MM.1S (cell line): ENCODE data around the gene GFPT2.

Source experiments
- DNase-seq: peaks from one replicate; pipeline ENCODE4 v3.0.0-alpha.2; 2015
- H2AFZ ChIP-seq: fragments of 300-600 bp; sonication (generic); 2 replicates; pipeline ENCODE4 v1.6.0; 2016; ENCODE audit warnings: antibody characterized with exemption, low read length
- H3F3A ChIP-seq: fragments of 300-600 bp; sonication (generic); 2 replicates; pipeline ENCODE4 v1.6.1; 2016; ENCODE audit warnings: mild to moderate bottlenecking, antibody characterized with exemption, low read length, moderate library complexity, mixed read lengths; ENCODE audit not compliant: insufficient read depth
- H3K27ac ChIP-seq: fragments of 300-600 bp; sonication (generic); 2 replicates; pipeline ENCODE4 v1.5.1; 2016; ENCODE audit warnings: mild to moderate bottlenecking, low read length
- H3K27me3 ChIP-seq: fragments of 300-600 bp; sonication (generic); replicated peaks from 2 replicates; pipeline ENCODE4 v1.6.0; 2016; ENCODE audit warnings: low read length; ENCODE audit not compliant: insufficient read depth
- H3K36me3 ChIP-seq: fragments of 300-600 bp; sonication (generic); replicated peaks from 2 replicates; pipeline ENCODE4 v1.6.1; 2016; ENCODE audit warnings: mild to moderate bottlenecking, low read length, mixed read lengths; ENCODE audit not compliant: insufficient read depth
- H3K4me1 ChIP-seq: fragments of 300-600 bp; sonication (generic); 2 replicates; pipeline ENCODE4 v1.6.1; 2016; ENCODE audit warnings: low read length, mixed read lengths
- H3K4me2 ChIP-seq: fragments of 300-600 bp; sonication (generic); 2 replicates; pipeline ENCODE4 v1.6.0; 2016; ENCODE audit warnings: low read depth, low read length
- H3K4me3 ChIP-seq: fragments of 300-600 bp; sonication (generic); 2 replicates; pipeline ENCODE4 v1.5.1; 2016; ENCODE audit warnings: low read length, mixed read lengths
- H3K79me2 ChIP-seq: fragments of 300-600 bp; sonication (generic); 2 replicates; pipeline ENCODE4 v1.6.1; 2016; ENCODE audit warnings: mixed run types, low read length, mixed read lengths
- H3K9ac ChIP-seq: fragments of 300-600 bp; sonication (generic); 2 replicates; pipeline ENCODE4 v1.6.1; 2016; ENCODE audit warnings: low read length, mixed read lengths
- H3K9me2 ChIP-seq: fragments of 300-600 bp; sonication (generic); replicated peaks from 2 replicates; pipeline ENCODE4 v1.6.1; 2016; ENCODE audit warnings: mild to moderate bottlenecking, low read length, mixed read lengths; ENCODE audit not compliant: insufficient read depth
- H3K9me3 ChIP-seq: fragments of 300-600 bp; sonication (generic); replicated peaks from 2 replicates; pipeline ENCODE4 v1.6.1; 2016; ENCODE audit warnings: mild to moderate bottlenecking, low read length, mixed read lengths; ENCODE audit not compliant: insufficient read depth
- H4K20me1 ChIP-seq: fragments of 300-600 bp; sonication (generic); 2 replicates; pipeline ENCODE4 v1.6.1; 2016; ENCODE audit warnings: mild to moderate bottlenecking, low read length, moderate library complexity, mixed read lengths; ENCODE audit not compliant: insufficient read depth
- CTCF ChIP-seq: fragments of 300-600 bp; sonication (generic); IDR thresholded peaks from 2 replicates; pipeline ENCODE4 v1.5.1; 2016; ENCODE audit warnings: antibody characterized with exemption, low read length, mixed read lengths
- EZH2 ChIP-seq: fragments of 300-600 bp; sonication (generic); optimal IDR thresholded peaks from 2 replicates; pipeline ENCODE3; 2017; ENCODE audit warnings: low read depth, mild to moderate bottlenecking, antibody characterized with exemption, low read length, mixed read lengths
- EZH2phosphoT487 ChIP-seq: fragments of 300-600 bp; sonication (generic); IDR thresholded peaks from 2 replicates; pipeline ENCODE4 v1.6.1; 2018; ENCODE audit warnings: antibody characterized with exemption, low read length

Gene GFPT2

GRCh38 chr5:180366326-180366725 is 13.2 kb upstream of the GFPT2 start:
- Histone ChIP-seq H3K9ac (no peak overlapping the region), H3F3A (no peaks in the 10 kb centered on the region), H3K4me3 (no peak overlapping the region), H2AFZ (no peak overlapping the region), H3K27ac (no peak overlapping the region), H3K4me2 (no peak overlapping the region), H4K20me1 (no peaks in the 10 kb centered on the region), H3K4me1 (no peaks in the 10 kb centered on the region), H3K36me3 (no peaks in the 10 kb centered on the region), H3K27me3 (peaks cover 15% of the 10 kb centered on the region), H3K9me2 (no peaks in the 10 kb centered on the region), H3K79me2 (no peaks in the 10 kb centered on the region), H3K9me3 (no peaks in the 10 kb centered on the region)
- no peak for DNase-seq
- TF ChIP-seq EZH2phosphoT487 (no peak), EZH2 (no peak), CTCF (no peak)

GRCh38 chr5:180365829-180366228 is 12.7 kb upstream of the GFPT2 start:
- peaks cover 15% of the 10 kb centered on the region for H3K27me3 ChIP-seq
- no peaks in the 10 kb centered on the region for H3K4me1 ChIP-seq
- no peak overlapping the region for H2AFZ ChIP-seq
- TF ChIP-seq EZH2 (no peak), EZH2phosphoT487 (no peak), CTCF (no peak)
- H3K9me2 ChIP-seq: no peaks in the 10 kb centered on the region
- H3K79me2 ChIP-seq: no peaks in the 10 kb centered on the region
- no peak overlapping the region for H3K9ac ChIP-seq
- H4K20me1 ChIP-seq: no peaks in the 10 kb centered on the region
- H3K4me3 ChIP-seq: no peak overlapping the region
- no peaks in the 10 kb centered on the region for H3K36me3 ChIP-seq
- no peak overlapping the region for H3K4me2 ChIP-seq
- DNase-seq: no peak
- H3K9me3 ChIP-seq: no peaks in the 10 kb centered on the region
- no peak overlapping the region for H3K27ac ChIP-seq
- H3F3A ChIP-seq: no peaks in the 10 kb centered on the region

GRCh38 chr5:180364306-180364856 is 11.2 kb upstream of the GFPT2 start:
- H3K9ac ChIP-seq: no peak overlapping the region
- H3K27me3 ChIP-seq: peaks cover 15% of the 10 kb centered on the region
- TF ChIP-seq EZH2 (no peak), CTCF (no peak), EZH2phosphoT487 (no peak)
- no peaks in the 10 kb centered on the region for H3K9me2 ChIP-seq
- H3K36me3 ChIP-seq: no peaks in the 10 kb centered on the region
- H3K4me2 ChIP-seq: no peak overlapping the region
- no peaks in the 10 kb centered on the region for H4K20me1 ChIP-seq
- no peaks in the 10 kb centered on the region for H3K4me1 ChIP-seq
- H2AFZ ChIP-seq: no peak overlapping the region
- DNase-seq: no peak
- H3F3A ChIP-seq: no peaks in the 10 kb centered on the region
- H3K27ac ChIP-seq: no peak overlapping the region
- H3K79me2 ChIP-seq: no peaks in the 10 kb centered on the region
- H3K9me3 ChIP-seq: no peaks in the 10 kb centered on the region
- no peak overlapping the region for H3K4me3 ChIP-seq
